M059J (cell line): ENCODE data around the gene UBA5. TPM values are rescaled to one million over a fixed set of nuclear protein-coding genes. Genes with fewer than 3 reads are reported as not detected.
A peak's percentile ranks its signal among the peaks of the same experiment; 100 is the strongest.
"Not testable (repeated sequence)": the region's sequence is repeated elsewhere in the genome, so short reads cannot be mapped to it uniquely, and the experiment has no call there.

Experiments used
- DNase-seq: peaks from one replicate; pipeline ENCODE4 v3.0.0-alpha.2; 2012; ENCODE audit warnings: low read depth
- total RNA-seq: library from RNA; depleted of rRNA; stranded (reverse); fragments of >200 nt; shearing (Covaris generic); gene quantifications from 2 replicates; pipeline ENCODE4 v1.2.3, GENCODE V29; 2014; rRNA removed

Gene UBA5
- total RNA-seq, result 32.2 and 52.2 TPM in 2 replicates

DNA sequence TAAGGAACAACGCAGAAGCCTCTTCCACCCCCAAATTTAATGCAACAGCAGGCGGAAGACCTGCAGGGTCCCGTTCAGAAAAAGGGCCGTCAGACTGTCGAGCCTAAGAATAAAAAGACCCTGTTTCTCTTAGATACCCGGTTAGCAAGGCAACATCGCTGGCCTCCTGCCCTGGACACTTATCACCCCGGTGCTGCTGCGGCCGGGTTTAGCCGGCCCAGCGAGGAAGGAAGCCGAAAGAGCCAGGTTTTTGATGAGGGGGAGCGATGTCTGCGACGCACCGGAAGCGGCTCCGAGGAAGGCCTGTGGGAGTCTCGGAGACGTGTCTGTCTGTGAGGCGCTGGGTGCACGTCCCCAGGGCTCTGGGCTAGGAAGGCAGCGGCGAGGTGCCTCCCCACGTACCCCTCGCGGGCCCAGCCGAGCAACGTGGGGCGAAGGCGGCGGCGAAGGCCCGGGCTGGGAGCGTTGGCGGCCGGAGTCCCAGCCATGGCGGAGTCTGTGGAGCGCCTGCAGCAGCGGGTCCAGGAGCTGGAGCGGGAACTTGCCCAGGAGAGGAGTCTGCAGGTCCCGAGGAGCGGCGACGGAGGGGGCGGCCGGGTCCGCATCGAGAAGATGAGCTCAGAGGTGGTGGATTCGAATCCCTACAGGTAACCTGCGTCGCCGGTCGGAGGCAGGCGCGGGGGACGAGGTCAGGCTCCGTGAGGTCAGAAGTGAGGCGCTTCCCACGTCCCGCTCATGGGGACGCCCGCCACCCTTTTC lies at the start of gene UBA5:
UBA5 (plus strand) TSS at position 278 of the 759 bp plus-strand sequence; CDS start at position 487, 209 bp downstream.
- DNase-seq, result peak; percentile 78

DNA sequence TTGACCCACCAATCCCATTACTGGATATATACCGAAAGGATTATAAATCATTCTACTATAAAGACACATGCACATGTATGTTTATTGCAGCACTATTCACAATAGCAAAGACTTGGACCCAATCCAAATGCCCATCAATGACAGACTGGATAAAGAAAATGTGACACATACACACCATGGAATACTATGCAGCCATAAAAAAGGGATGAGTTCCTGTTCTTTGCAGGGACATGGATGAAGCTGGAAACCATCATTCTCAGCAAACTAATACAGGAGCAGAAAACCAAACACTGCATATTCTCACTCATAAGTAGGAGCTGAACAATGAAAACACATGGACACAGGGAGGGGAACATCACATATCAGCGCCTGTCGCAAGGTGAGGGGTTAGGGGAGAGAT lies 44.8 kb upstream of the UBA5 start:
- not testable (repeated sequence) for DNase-seq

DNA sequence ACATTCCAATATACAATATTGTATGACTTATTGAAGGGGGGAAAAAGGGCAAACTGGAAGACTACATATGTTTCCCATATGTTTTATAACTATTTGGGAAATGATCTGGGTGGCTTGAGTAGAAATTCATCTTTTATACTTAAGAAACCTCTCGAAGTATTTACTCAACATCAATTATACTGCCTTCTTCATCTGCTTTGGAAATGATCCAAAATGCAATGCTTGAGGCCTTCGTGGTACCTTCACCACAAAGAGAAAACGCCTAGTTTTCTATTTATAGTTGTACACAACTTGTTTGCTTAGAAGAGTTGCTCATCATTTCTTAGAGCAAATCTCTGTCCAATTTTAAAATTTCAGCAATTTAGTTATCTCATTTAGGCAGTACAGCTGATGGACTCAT lies 44.2 kb upstream of the UBA5 start:
- DNase-seq, result peak; percentile 17

DNA sequence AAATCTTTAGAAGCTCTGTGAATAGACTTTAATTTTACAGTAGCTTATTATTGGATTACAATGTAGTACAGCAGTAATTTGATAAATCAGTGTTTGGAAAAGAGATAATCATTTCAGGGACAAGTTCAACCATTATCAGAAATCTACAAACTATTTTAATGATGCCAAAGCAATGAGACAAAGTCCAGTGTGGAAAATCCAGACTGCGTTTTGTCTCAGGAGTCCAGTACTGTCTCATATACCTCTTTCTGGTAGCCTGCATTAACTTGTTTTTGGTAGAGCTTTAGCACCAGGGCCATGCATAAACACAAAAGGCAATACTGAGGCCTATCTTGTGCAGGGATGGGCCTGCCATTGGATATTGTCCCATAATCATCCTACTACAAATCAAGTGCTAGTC lies 43.3 kb upstream of the UBA5 start:
- DNase-seq, result no peak

DNA sequence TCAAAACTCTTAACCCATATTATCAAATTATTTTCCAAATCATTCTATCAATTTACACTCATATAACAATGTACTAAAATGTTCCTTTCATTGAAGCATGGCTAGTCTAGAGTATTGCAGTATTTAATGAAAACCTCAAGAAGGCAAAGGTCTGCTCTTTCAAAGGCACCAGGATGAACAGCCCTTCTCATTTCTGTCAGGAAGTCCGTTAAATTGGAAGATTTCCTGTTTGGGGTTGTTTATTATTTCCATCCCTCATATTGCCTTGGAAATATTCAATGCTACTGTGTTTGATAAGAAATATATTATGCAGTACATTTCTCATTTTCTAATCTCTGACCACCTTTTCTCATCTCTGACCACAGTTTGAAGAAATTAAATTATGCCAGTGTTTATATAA lies 38.0 kb upstream of the UBA5 start:
- no peak for DNase-seq

DNA sequence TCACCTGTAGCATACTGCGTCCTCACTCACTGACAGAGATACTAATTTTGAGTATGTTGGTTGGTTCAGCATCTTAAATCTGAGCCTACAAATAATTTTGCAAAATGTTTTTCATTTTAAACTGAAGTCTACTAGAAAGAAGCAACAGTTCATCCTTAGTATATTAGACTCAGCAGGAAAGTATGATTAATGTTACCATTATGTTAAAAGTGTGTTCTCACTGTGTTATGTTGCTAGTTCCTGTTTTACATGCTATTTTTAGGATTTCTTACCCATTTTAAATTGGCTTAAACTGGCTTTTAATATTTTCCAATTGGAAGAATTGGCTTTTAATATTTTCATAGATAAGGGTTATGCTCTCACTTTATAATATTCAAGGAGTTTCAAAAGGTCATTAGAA lies 37.4 kb upstream of the UBA5 start:
- DNase-seq, result no peak

DNA sequence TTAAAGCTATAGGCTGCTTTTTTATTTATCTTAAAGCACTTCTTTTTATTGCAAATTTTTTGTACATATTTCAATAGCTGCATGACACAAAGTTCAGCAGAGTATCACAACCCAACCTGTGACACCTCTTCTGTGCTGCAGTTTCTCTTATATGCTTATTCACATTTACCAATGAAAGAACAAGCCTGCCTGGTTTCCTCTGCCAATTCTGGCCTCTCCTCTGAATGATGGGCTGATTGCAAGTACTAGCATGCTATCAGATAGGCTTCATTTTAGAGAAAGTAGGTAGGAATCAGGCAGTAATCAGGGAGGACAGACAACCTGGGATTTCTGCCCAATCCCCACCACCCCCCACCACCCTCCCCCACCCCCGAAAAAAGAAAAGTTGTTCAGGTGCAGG lies 36.5 kb upstream of the UBA5 start:
- DNase-seq, result no peak

DNA sequence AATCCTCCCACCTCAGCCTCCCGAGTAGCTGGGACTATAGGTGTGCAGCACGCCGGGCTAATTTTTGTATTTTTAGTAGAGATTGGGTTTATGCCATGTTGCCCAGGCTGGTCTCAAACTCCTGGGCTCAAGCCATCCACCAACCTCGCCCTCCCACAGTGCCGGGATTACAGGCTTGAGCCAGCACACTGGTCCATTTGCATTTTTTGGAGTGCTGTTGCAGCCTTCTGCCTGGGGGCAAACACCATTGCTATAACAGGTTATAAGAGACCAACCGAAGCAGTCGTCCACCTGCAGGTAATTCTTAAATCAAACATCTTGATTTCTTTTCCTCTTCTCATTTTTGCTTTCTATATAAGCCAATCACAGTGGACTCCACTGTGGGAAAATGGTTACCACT lies 35.3 kb upstream of the UBA5 start:
- no peak for DNase-seq

DNA sequence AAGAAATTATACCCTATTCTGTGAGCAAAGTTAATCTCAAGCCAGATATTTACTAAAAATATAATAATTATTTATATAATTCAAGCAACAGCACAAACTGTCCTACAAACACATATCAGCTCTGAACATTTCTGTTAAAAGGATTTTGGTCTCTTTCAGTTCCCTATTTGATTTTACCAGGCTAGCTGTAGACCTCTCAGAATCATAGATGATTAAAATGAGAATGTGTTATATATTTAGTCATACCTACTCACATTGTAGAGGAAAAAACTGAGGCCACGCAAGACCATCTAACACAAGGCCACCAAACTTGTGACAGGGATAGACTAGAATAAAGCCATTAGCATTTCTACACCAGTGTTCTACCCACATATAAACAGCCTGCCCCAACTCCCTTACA lies 34.5 kb upstream of the UBA5 start:
- DNase-seq, result no peak

DNA sequence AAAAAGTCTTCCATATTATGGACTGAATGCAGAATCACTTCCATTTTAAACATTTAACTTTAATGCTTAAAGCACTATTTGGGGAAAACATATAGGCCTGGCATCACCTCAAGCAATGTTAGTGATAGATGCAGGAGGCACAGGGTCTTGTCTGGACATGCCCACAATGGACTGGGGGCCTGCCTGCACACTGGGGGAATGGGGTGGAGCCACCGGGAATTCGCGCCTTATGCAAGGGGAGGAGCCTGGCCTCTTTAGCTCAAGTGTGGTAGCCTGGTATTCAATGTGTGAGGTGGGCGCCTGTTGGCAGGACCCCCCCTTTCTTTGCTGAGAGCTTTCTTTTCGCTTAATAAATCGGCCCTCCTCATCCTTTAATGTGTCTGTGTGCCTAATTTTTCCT lies 33.2 kb upstream of the UBA5 start:
- DNase-seq, result no peak

DNA sequence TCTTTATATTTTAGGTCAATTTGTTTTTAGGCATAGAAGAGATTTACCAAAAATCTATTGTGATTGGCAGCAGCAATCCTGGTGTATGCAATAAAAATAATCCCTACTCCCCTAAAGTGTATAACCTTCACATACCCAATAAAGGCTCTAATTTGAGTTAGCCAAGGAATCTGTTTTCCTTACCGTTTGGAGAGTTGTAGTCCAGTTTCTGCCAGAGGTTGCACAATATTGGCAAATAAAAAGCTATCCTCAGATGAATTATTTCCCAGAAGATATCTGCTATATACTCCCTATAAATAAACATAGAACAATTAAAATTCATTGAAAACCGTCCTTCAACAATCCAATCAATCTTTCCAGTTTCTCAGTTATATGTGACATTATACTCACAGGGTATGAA lies 32.0 kb upstream of the UBA5 start:
- DNase-seq, result no peak

DNA sequence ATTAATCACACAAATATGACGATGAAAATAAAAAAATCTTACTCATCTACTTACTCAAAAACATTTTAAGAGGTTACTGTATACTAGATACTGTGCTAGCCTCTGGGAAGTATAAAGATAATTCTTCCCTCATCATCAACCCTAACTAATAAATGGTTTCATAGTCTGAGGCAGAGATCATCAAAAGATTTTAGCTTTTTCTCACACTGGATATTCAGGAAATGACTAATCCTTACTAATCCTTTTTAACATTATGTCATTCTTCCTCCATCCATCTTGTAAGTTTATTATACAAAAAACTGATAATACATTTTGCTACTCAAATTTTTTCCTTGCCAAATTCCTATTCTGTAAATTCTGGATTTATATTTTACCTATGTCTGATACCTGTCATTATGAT lies 30.2 kb upstream of the UBA5 start:
- DNase-seq, result peak; percentile 80

DNA sequence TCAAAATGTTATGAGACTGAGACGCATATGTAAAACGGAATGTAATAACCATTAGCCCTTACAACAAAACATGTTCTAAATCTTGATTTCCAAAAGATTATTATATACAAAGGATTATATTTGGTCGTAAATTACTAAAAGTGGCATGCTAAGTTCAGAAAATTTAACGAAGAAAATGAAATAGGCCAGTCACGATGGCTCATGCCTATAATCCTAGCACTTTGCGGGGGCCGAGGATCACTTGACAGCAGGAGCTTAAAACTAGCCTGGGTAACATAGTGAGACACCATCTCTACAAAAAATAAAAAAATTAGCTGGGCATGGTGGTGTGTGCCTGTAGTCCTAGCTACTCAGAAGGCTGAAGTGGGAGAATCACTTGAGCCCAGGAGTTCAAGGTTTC lies 29.5 kb upstream of the UBA5 start:
- no peak for DNase-seq

DNA sequence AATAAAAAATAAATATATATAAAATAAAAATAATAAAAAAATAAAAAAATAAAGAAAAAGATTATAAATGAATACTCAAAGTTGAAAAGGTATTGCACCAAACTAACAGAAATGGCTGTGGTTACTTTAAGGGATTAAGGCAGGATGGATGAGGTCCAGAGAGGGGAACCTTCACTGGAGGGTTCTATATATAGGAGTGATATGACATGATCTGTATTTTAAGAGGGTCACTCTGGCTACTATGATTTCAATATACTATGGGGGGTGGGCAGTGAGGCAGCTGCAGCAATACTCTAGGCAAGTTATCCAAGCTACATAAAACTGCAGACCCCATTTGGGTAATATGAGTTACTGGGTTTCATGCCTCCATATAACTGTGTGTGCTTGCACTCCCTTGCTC lies 25.1 kb upstream of the UBA5 start:
- DNase-seq, result no peak

DNA sequence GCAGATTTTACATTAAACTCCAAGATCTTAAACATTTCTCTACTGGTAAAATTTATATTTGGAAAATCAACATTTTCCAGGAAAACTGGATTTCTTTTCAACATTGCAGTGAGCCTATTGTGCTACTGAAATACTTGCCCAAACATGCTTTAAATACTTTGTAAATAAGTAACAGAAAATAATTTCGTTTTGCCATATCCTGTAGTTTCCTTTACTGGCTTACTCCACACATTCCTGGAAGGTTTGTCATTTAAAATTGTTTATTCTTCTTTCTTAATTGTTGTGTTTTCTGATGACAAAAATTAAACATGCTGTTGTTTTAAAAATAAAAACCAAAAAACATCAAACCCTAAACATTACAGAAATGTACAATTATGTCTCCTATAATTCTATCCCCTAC lies 22.5 kb upstream of the UBA5 start:
- peak; percentile 57 for DNase-seq

DNA sequence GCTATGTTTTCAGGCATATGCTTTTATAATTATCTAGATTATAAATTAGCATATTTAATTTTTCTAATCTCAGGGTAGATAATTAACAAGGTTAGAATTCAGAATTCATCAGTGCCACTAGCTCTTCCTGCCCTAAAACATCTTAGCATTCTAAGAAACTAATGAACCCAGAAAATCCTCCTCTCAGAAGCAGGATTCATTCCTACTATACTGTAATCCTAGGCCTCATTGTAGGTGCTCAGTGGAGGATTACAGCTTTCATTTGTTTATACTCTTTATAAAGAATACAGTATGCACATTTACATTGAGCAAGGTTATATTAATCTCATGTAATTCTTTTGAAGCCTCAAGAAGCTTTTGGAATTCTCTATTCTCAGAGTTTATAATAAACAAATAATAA lies 21.4 kb upstream of the UBA5 start:
- DNase-seq, result no peak

DNA sequence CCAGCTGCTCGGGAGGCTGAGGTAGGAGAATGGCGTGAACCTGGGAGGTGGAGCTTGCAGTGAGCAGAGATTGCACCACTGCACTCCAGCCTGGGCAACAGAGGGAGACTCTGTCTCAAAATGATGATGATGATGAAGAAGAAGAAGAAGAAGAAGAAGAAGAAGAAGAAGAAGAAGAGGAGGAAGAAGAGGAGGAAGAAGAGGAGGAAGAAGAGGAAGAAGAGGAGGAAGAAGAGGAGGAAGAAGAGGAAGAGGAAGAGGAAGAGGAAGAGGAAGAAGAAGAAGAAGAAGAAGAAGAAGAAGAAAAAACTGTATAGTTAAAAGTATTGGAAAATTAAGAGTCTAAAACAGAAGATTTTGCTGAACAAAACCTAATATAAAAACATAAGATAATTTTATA lies 18.7 kb upstream of the UBA5 start:
- not testable (repeated sequence) for DNase-seq

DNA sequence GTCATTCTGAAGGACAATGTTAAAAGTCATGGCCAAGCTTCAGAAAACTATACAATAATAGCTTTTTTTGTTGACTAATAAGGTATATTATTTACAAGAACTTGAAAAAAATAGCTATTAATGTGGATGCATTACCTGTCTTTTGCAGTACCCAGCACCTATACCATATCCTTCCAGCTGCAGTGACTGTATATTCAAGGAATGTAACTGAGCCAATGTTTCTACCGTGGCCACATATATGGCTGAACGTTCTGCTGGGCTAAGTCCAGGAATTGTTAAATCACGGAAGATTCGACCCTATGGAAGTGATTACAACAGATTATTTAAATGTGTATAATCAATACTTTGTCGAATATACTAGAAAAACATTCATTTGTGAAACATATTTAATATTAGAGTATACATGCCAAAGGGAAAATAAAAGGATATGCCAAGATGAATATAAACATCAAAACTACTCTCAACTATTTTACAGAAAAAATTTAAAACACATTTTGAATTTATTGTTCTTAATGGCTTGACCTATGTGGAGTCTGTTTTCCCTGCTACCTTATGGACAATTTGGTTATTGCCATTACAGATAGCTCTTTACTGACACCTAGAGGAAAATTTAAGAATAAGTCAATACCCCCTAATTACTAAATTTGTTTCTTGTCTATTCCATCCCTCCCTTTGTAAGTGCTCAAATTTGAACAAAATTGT lies 18.1 kb upstream of the UBA5 start:
- peak; percentile 58 for DNase-seq

DNA sequence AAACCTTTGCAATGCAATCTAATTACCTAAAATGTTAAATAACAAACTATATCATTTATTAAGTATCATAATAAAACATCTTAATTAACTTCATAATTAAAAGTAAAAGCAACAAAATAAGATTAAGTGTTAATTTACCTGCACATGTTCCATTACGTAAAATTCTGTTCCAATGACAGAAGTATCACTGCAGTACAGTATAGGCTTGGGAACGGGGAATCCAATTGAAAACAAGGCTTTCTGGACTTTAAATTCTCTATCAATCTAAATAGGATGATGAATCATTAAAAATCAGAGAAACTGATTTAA lies 17.6 kb upstream of the UBA5 start:
- DNase-seq, result no peak

DNA sequence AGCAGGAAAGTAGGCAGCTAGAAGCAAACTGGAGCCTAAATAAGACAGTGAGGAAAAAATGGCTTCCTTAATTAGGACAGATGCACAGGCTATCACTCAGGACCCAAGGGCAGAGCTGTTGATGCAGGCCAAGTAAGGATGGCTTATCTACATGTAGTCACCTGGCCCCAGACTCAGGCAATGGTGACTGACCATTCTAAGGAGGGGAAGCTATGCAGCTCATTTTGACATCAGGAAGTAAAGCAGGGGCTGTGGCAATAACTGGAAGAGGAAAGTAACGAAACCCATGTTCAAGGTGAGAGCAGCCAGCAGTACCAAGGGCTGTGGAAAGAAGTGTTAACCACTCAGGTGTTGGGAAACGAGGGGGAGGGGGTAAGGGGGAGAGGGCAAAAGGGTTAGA lies 16.8 kb upstream of the UBA5 start:
- no peak for DNase-seq

DNA sequence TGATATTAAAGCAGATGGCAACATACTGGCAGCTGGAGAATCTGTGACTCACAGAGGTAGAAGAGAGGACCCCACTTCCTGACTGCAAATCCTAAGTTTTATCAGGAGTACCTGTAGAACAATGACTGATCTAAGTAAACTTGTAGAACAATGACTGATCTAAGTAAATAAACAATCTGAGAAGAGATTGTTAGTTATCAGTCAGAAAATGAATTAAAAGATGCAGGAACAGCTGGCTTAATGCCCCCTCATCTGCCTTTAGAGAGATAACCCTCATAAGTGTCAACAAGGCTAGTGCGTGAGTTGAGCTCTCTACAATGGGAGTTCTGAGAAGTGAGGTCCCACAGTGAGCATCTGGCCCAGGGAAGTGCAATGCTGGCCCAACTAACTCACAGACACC lies 15.1 kb upstream of the UBA5 start:
- peak; percentile 6 for DNase-seq

DNA sequence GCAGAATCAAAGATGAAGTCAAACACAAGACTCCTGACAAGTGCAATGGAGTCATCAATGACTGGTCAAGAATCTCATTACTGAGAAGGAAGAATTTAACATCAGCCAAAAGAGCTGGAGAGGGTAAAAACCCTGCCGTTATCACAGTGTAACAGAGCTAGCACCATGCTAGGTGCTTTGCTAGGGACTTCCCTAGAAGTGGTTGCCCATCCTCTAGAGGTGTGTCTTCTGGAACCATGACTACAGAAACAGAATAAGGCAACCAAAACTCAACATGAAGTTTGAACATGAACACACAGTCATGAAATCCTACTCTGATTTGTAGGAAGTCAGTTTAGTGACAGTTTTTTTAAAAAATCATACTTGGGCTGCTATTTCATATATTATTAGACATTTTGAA lies 10.0 kb upstream of the UBA5 start:
- no peak for DNase-seq

DNA sequence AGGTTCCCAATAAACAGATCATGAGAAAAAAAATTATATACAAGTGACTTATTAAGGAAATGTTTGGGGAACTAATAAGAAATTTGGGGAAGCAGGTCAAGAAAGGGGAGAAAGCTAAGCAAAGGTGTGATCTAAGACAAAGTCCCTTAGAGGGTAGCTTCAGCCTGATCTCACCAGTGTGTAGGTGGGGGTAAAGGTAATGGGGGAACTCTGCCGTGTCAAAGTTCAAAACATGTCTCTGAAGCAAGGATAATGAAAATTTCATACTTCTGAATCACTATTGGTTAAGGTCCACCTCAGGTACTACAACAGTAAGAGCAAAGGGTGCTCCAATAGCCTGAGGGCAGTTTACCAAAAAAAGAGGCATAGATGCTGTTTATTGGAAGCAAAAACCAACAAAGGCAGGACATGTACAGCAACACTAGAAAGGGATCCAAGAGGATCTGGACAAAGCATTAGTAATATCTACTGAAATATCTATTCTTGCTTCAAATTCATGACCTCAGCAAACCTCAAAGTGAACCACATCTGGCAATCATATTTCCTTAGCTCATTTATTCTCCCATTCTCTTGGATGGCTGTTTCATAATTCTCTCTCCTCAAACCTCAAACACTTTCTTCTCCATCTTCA lies 7.4 kb upstream of the UBA5 start:
- peak; percentile 52 for DNase-seq
